GM12891 (cell line): ENCODE data around the gene FARSB.

Experiments
- POLR2A ChIP-seq: IDR thresholded peaks from 2 replicates; pipeline ENCODE4 v1.6.1; 2011; ENCODE audit warnings: low read depth, low read length, control low read depth
- POLR2AphosphoS5 ChIP-seq: IDR thresholded peaks from 2 replicates; pipeline ENCODE4 v1.6.1; 2011; ENCODE audit warnings: low read depth, low read length, control low read depth

GRCh38 chr2:222521099-222521498 is 134.8 kb downstream of the FARSB start:
- no peak for TF ChIP-seq POLR2A
- no peak for TF ChIP-seq POLR2AphosphoS5
